GM12864 (cell line): Measurements from ENCODE around the gene BTNL9.

ENCODE experiments used
- DNase-seq: peaks from one replicate; pipeline ENCODE4 v3.0.0-alpha.2; 2011; ENCODE audit warnings: low read depth
- H3K4me3 ChIP-seq: 2 replicates; pipeline ENCODE4 v1.5.1; 2011; ENCODE audit warnings: mild to moderate bottlenecking, low read depth, low read length, control low read depth
- TF ChIP-seq, protein P1 (sequence below): IDR thresholded peaks from 2 replicates; pipeline ENCODE4 v1.5.1; 2011; ENCODE audit warnings: low read depth, mild to moderate bottlenecking, moderate library complexity, low read length, control low read depth, inconsistent platforms; ENCODE audit errors: missing control alignments

Gene BTNL9

DNA sequence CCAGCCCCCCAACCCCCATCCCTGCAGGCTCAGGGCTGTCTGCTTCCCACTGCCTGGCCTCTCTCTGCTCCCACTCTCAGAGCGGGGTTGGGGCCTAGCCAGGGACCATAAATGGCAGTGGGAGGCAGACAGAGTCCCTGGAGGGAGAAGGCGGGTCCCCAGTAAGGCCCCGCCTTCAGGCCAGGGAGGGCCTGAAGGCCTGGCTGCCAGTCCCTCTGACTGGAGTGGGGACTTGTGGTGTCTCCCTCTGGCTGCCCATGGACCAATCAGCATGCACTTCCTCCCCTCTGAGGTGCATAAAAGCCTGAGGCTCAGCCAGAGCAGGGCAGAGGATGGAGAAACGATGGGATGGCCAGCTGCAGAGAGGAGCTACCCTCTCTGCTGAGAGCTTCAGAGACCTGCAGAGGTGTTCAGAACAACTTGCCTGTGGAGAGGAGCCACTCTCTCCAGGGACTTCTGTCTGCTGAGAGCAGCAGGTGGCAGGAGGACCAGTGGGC, 2.7 kb upstream of the BTNL9 start:
- no peak for DNase-seq
- H3K4me3 ChIP-seq = no peak overlapping the region
- TF ChIP-seq, protein P1, sequence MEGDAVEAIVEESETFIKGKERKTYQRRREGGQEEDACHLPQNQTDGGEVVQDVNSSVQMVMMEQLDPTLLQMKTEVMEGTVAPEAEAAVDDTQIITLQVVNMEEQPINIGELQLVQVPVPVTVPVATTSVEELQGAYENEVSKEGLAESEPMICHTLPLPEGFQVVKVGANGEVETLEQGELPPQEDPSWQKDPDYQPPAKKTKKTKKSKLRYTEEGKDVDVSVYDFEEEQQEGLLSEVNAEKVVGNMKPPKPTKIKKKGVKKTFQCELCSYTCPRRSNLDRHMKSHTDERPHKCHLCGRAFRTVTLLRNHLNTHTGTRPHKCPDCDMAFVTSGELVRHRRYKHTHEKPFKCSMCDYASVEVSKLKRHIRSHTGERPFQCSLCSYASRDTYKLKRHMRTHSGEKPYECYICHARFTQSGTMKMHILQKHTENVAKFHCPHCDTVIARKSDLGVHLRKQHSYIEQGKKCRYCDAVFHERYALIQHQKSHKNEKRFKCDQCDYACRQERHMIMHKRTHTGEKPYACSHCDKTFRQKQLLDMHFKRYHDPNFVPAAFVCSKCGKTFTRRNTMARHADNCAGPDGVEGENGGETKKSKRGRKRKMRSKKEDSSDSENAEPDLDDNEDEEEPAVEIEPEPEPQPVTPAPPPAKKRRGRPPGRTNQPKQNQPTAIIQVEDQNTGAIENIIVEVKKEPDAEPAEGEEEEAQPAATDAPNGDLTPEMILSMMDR = no peak

DNA sequence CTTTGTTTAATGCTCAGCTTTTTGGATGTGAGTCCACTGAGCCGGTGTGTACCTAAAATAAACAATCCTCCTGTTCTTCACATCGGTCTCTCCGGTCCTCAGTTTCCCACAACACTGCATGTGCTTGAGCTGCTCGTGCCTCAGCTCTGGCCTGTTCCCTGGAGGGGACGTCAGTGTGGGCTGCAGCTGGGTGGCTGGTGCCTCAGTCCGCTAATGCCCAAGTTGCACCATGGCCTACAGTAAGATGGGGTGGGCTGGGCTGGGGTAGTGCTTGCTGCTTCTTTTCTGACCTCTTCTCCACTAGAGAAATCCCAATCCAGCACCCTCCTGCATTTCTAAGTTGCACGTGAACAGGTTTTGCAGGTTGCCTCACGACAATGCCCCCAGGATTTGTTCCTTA, 595 bp upstream of the BTNL9 start:
- no peak for DNase-seq
- H3K4me3 ChIP-seq = no peak overlapping the region
- TF ChIP-seq, protein P1 = no peak

DNA sequence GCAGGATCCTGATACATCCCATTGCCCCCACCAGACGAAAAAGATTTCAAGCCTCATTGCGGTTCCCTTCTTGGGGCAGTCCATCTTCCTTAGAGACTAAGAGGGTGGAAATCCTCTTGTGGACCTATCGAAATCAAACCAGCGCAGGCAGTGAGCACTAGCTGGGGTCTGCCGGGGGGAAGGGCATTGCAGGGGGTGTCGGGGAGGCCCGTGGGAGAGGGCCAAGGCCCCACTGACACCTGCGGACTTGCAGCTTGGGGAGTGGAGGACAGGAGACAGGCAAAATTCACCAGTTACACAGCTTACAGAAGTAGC, 522 bp downstream of the BTNL9 start:
- no peak for DNase-seq
- TF ChIP-seq, protein P1 = no peak

DNA sequence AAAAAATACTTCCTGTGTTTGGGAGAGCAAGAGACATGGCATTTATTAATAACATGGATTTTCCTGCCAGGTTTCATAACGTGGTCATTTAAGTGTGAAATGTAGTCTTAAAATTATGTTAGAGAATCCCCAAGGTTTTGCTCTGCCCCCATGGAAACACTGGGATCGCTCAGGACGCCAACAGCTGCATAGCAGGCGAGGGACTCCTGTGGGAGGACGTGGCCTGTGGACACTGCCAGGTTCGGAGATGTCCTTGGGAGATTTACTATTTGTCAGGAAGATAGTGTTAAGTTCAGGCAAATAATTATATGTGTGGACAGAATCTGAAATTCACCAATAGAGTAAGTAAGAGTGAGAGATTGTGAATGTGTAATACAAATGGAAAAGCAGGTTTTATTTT, 977 bp downstream of the BTNL9 start:
- TF ChIP-seq, protein P1 = no peak
- no peak overlapping the region for H3K4me3 ChIP-seq
- DNase-seq = no peak

More for the DNA sequence above, 522 bp downstream of the BTNL9 start:
- H3K4me3 ChIP-seq = no peak overlapping the region

DNA sequence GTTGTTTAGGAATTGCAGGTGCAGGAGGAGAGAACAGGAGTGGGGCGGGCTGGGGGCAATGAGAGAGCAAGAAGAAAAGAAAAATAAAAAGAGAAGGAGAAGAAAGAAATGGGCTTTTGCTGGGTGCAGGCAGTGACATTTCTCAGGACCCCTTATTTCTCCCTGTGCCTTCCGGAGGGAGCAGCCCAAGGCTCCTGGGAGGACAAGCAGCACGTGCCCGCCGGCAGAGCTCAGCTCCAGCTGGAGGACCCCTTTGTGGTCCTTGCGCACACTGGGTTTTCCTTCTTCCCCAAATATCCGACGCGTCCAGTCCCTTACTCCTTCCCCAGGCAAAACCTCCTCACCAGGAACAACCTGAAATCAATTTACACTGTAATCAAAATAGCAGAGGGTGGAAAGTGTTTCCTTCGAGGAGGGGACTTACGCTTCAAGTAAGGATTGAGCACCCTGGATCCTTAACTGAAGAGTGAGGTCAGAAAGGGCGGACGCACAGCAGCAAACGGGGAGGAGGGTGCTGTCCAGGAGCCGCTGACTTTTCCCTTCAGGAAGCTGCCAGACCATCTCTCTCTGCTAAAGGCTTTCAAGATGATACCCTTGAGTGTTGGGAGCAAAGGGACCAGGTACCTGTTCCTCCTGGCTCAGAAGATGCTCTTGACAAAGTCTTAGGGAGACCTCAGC, 2.1 kb downstream of the BTNL9 start:
- TF ChIP-seq, protein P1 = no peak
- no peak for DNase-seq
- H3K4me3 ChIP-seq = no peak overlapping the region

DNA sequence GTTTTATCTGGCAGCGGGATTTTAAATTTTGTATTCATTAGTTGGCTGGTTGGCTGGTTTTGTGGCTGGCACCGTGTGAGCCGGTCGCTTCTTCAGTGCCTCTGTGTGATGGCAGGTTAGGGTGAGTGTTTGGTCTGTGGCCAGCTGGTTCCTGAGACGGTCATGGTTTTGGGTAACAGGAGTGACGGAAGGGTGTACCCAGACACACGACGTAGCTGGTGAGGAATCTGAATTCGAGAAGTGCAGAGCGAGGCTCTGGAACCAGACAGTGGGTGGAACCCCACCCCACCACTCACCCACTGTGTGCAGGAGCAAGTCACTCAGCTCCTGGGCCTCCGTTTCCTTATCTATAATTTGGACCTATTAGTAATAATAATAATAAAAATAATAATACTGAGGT, 2.7 kb downstream of the BTNL9 start:
- TF ChIP-seq, protein P1 = no peak

DNA sequence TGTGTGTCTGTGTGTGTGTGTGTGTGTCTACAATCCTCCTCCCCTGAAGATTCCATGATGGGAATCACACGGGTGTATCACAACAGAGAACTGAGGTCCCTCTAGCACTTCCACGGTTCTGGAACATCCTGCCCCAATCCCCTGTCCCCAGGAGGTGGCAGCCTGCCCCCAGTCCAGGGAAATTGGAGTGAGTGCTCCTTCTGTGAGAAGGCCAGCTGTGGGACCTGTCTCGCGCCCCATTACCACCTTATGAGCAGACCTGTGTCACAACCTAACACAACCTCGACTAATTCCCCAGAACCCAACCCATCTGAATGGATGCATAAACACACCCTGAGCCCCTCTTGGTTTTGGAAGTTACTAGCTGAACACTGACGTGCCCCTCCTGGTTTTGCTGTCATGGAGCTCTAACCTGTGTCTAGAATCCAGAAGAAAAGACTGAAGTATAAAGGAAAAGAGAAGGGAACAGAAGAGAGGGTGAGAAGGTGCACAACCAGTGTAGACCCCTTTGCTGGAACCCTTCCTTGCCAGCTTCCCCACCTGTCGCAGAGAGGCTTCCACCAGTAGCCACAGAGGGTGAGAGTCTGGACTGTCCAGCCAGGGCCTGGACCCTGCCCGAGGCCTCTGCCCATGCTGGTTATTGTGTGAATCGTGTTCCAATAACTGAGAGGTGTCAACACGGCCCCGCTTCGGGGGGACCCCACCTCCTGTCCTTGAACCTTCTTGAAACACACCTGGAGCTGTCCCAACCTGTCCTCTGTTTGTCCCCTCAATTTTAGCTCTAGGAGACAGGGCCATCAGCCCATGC, 3.4 kb downstream of the BTNL9 start:
- no peak overlapping the region for H3K4me3 ChIP-seq
- no peak for DNase-seq
- TF ChIP-seq, protein P1 = peak; percentile 18

More for the DNA sequence above, 2.7 kb downstream of the BTNL9 start:
- no peak for DNase-seq
- no peak overlapping the region for H3K4me3 ChIP-seq
